Tibial nerve (tissue), 4 donors: ENCODE measurements around the gene CAMK2N2. TPM values are rescaled to one million over a fixed set of nuclear protein-coding genes. Genes with fewer than 3 reads are reported as not detected.

Experiments
- DNase-seq, 2 donors: peaks; one replicate each; pipeline ENCODE4 v3.0.0-alpha.2; 2019; ENCODE audit warnings: low spot score in 2 of 2
- H3K27ac ChIP-seq, 4 donors: fragments of 200-600 bp; sonication (generic) in 3 of 4; one replicate each; pipeline ENCODE4 v1.5.1; 2017 to 2019; ENCODE audit warnings: mild to moderate bottlenecking in 1 of 4
- H3K27me3 ChIP-seq, 2 donors: fragments of 200-600 bp; sonication (generic) in 1 of 2; one replicate each; pipeline versions ENCODE4 v1.5.1 to v1.6.0; 2017 to 2019
- H3K36me3 ChIP-seq, 3 donors: fragments of 200-600 bp; sonication (generic); one replicate each; pipeline ENCODE4 v1.5.1; 2018 to 2019
- H3K4me1 ChIP-seq, 4 donors: fragments of 200-600 bp; sonication (generic) in 3 of 4; one replicate each; pipeline ENCODE4 v1.5.1; 2017 to 2019
- H3K4me3 ChIP-seq, 4 donors: fragments of 200-600 bp; sonication (generic) in 3 of 4; one replicate each; pipeline ENCODE4 v1.5.1; 2017 to 2019; ENCODE audit warnings: mild to moderate bottlenecking in 1 of 4, moderate library complexity in 1 of 4
- H3K9me3 ChIP-seq, 4 donors: fragments of 200-600 bp; sonication (generic) in 3 of 4; one replicate each; pipeline ENCODE4 v1.5.1; 2017 to 2019
- EP300 ChIP-seq, 2 donors: sonication (generic); formaldehyde crosslinking; IDR thresholded peaks; one replicate each; pipeline ENCODE4 v1.6.1; 2017; ENCODE audit warnings: antibody characterized with exemption in 2 of 2, mild to moderate bottlenecking in 1 of 2
- POLR2A ChIP-seq, 2 donors: fragments of 450-650 bp; IDR thresholded peaks; one replicate each; pipeline ENCODE4 v1.6.1; 2017; ENCODE audit warnings: antibody characterized with exemption in 2 of 2, mild to moderate bottlenecking in 2 of 2, moderate library complexity in 2 of 2
- whole genome bisulfite sequencing, 2 donors: methylation state at CpG; one replicate each; pipeline ENCODE4 v1.1.5; 2018; 5-methylcytosine and 5-hydroxymethylcytosine counted together
- total RNA-seq, 4 donors: library from RNA; depleted of rRNA; stranded (reverse); fragments of >200 nt; gene quantifications; one replicate each; pipeline ENCODE4 v1.1.0, GENCODE V29; 2016
- TF ChIP-seq, protein P1 (sequence below), 5 experiments: fragments of 200-600 bp in 3 of 5; fragments of 450-650 bp in 2 of 5; sonication (generic) in 3 of 5; IDR thresholded peaks; one replicate each; pipeline ENCODE4 v1.5.1; 2016 to 2019; ENCODE audit warnings: antibody characterized with exemption in 5 of 5, mild to moderate bottlenecking in 3 of 5, moderate library complexity in 2 of 5

CAMK2N2 gene
- total RNA-seq, 4 donors from 2014 or later: not detected

DNA sequence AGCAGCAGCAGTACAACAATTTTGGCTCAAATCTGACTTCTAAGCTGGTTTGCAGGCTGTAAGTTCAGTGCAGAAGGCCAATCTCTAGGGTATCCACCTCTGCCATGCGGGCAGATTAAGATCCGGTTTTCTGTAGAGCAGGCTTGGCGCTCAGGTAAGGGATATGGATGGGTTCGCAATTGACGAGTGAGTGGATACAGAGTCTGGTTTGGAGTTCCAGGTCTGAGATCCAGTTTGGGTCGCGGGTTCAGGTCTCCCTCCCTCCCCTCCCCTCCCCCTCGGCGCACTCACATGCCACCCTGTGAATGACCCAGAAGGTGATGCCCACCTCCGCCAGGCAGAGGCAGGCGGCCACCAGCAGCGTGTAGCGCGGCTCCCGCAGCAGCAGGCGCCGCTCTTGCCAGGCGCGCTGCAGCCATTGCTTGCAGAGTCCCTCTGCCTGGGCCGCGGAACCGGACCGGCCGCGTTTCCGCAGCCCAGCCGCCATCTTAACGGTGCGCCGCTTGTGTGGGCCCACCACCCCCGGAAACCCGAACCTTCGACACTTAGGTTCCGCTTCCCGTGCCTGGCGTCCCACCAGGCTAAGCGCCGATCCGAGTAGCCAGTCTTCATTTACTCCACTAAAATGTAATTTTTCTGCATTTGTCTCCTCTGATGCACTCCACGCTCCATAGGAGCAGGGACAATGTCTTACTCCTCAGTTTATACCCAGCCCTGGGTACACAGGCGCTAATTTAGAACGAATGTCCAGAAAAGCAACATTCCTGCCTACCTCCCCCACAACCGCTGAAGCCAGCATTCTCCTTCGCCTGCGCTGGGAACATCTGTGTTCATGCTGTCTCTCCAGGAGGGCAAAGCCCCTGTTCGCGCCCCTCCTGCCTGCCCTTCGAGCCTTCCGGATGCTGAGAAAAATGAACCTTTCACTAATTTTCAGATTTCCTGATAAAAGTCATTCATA, 12.6 kb downstream of the CAMK2N2 start, which contains the start of gene ALG3:
Gene ALG3 (minus strand): TSS at position 509 of the 958 bp plus-strand sequence. CDS start 22 bp downstream, at position 487.
- DNase-seq: peak; percentile 63 to 84
- peak within 1 kb of the TSS; percentile 44 to 86 (median 82) for H3K27ac ChIP-seq
- WGBS, 2 donors: 0 to 1% methylated on average over 35 to 38 of the region's 49 CpGs
- no peaks in the 10 kb centered on the region for H3K27me3 ChIP-seq
- peaks cover 0 to 26% (median 6%) of the 10 kb centered on the region in 4 donors for H3K4me1 ChIP-seq
- no peaks in the 10 kb centered on the region for H3K9me3 ChIP-seq
- peaks cover 0 to 24% (median 4%) of the 10 kb centered on the region in 3 donors for H3K36me3 ChIP-seq
- TF ChIP-seq EP300 (IDR thresholded peaks at IDR 0.05): peak in 1 of 2 donors; percentile 81
- TF ChIP-seq, protein P1, sequence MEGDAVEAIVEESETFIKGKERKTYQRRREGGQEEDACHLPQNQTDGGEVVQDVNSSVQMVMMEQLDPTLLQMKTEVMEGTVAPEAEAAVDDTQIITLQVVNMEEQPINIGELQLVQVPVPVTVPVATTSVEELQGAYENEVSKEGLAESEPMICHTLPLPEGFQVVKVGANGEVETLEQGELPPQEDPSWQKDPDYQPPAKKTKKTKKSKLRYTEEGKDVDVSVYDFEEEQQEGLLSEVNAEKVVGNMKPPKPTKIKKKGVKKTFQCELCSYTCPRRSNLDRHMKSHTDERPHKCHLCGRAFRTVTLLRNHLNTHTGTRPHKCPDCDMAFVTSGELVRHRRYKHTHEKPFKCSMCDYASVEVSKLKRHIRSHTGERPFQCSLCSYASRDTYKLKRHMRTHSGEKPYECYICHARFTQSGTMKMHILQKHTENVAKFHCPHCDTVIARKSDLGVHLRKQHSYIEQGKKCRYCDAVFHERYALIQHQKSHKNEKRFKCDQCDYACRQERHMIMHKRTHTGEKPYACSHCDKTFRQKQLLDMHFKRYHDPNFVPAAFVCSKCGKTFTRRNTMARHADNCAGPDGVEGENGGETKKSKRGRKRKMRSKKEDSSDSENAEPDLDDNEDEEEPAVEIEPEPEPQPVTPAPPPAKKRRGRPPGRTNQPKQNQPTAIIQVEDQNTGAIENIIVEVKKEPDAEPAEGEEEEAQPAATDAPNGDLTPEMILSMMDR (IDR thresholded peaks at IDR 0.05): peak in 1 of 5 experiments; percentile 8
- TF ChIP-seq POLR2A (IDR thresholded peaks at IDR 0.05): peak; percentile 28 to 36
- H3K4me3 ChIP-seq: peak within 1 kb of the TSS; percentile 64 to 76 (median 74)

DNA sequence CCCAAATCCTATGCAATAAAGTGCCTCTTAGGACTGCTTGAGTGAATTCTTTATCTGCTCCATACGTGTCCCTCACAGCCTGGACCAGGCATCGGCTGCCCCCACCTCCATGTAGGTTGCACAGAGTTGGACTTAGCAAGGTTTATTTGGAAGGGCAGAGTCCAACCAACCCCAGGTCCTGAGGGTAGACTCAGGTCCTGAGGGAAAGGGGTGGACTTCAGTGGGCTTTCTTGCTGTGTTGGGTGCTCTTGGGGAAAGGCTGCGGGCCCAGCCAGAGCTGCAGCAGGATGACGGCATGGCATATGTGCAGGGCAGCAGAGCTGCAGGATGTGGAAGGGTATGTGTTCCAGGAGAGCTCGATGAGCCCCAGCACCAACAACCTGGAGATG, 19.1 kb downstream of the CAMK2N2 start:
- H3K36me3 ChIP-seq: peaks cover 0 to 48% (median 15%) of the 10 kb centered on the region in 3 donors
- 76 to 78% methylated on average over 5 of the region's 5 CpGs for WGBS, 2 donors

DNA sequence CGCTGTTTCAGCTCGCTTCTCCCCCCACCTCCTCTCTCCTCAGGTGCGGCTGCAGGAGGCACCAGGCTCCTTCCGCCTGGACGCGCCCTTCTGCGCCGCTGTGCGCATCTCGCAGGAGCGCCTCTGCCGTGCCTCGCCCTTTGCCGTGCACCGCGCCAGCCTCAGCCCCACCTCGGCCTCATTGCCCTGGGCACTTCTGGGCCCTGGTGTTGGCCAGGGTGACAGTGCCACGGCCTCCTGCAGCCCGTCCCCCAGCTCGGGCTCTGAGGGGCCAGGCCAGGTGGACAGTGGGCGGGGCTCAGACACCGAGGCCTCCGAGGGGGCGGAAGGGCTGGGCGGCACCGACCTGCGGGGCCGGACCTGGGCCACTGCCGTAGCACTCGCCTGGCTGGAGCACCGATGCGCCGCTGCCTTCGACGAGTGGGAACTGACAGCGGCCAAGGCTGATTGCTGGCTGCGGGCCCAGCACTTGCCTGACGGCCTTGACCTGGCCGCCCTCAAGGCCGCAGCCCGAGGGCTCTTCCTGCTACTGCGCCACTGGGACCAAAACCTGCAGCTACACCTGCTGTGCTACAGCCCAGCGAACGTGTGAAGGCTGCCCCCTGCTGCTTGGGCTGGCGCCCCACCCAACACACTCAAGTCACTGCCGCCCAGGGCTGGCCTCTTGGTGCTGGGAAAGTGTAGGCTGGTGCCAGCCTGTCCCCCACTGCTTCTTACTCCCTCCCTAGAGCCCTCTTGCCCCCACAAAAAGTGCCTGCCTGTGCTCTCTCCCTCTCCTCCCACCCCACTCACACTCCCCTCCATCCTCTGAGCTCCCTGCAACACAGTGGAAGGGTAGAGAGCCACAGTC, 19.7 kb downstream of the CAMK2N2 start:
- Histone ChIP-seq H3K4me3 (no peak overlapping the region), H3K9me3 (no peaks in the 10 kb centered on the region), H3K27me3 (no peaks in the 10 kb centered on the region), H3K36me3 (peaks cover 0 to 48% (median 15%) of the 10 kb centered on the region in 3 donors), H3K27ac (no peak overlapping the region), H3K4me1 (peaks cover 0 to 11% (median 0%) of the 10 kb centered on the region in 4 donors)
- 34 to 51% methylated on average over 14 to 22 of the region's 46 CpGs for WGBS, 2 donors
- TF ChIP-seq, protein P1 (IDR thresholded peaks at IDR 0.05): peak in 2 of 5 experiments; percentile 8 to 17
- TF ChIP-seq EP300 (IDR thresholded peaks at IDR 0.05): no peak
- no peak for TF ChIP-seq POLR2A (IDR thresholded peaks at IDR 0.05)
- no peak for DNase-seq

More for the DNA sequence above, 19.1 kb downstream of the CAMK2N2 start:
- Histone ChIP-seq H3K9me3 (no peaks in the 10 kb centered on the region), H3K4me3 (no peak overlapping the region), H3K27ac (no peak overlapping the region), H3K27me3 (no peaks in the 10 kb centered on the region), H3K4me1 (peaks cover 0 to 17% (median 0%) of the 10 kb centered on the region in 4 donors)
- TF ChIP-seq, protein P1 (IDR thresholded peaks at IDR 0.05): no peak
- TF ChIP-seq EP300 (IDR thresholded peaks at IDR 0.05): no peak
- TF ChIP-seq POLR2A (IDR thresholded peaks at IDR 0.05): no peak
- no peak for DNase-seq

DNA sequence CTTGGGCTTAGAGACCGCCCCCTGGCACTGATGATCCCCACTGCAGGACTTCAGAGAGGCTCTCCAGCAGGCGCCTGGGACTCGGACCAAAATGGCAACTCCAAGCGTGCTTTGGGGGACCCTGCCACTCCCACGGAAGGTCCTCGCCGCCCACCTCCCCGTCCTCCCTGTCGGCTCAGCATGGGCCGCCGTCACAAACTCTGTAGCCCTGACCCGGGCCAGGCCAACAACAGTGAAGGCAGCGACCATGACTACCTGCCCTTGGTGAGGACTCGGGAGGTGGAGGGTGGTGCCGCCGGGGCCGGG, 20.3 kb downstream of the CAMK2N2 start:
- DNase-seq: no peak
- Histone ChIP-seq H3K4me3 (no peak overlapping the region), H3K36me3 (peaks cover 0 to 48% (median 15%) of the 10 kb centered on the region in 3 donors), H3K27ac (no peak overlapping the region), H3K4me1 (peaks cover 0 to 10% (median 0%) of the 10 kb centered on the region in 4 donors), H3K9me3 (no peaks in the 10 kb centered on the region), H3K27me3 (peaks cover 0 to 3% of the 10 kb centered on the region in 2 donors)
- TF ChIP-seq POLR2A (IDR thresholded peaks at IDR 0.05) (no peak), EP300 (IDR thresholded peaks at IDR 0.05) (no peak)
- TF ChIP-seq, protein P1 (IDR thresholded peaks at IDR 0.05): no peak
- 44 to 56% methylated on average over 11 to 14 of the region's 17 CpGs for WGBS, 2 donors
